Activated CD4-positive, alpha-beta memory T cell treated with anti-CD3 and anti-CD28 coated beads for 36 hours (primary cell): ENCODE data around the gene GMPR2. TPM values are rescaled to one million over a fixed set of nuclear protein-coding genes. Genes with fewer than 3 reads are reported as not detected.
"Not testable (repeated sequence)": the region's sequence is repeated elsewhere in the genome, so short reads cannot be mapped to it uniquely, and the experiment has no call there.

Source experiments
- CTCF ChIA-PET: fragments of 350-600 bp; sonication (Branson Sonifier 250); formaldehyde crosslinking; loops from one replicate; lab custom pipeline; 2021; ENCODE audit warnings: antibody characterized with exemption, inconsistent platforms; lab: Charles Lee
- POLR2A ChIA-PET: fragments of 350-600 bp; sonication (Branson Sonifier 250); formaldehyde crosslinking; loops from one replicate; lab custom pipeline; 2021; ENCODE audit warnings: antibody characterized with exemption; lab: Charles Lee
- DNase-seq: peaks from one replicate; pipeline ENCODE4 v3.0.0-alpha.2; 2020
- H3K27ac Mint-ChIP-seq: one replicate; pipeline ENCODE4 v1.8.0; 2021; ENCODE audit warnings: mixed read lengths
- H3K27me3 Mint-ChIP-seq: one replicate; pipeline ENCODE4 v1.8.0; 2021; ENCODE audit warnings: mixed read lengths
- H3K36me3 Mint-ChIP-seq: one replicate; pipeline ENCODE4 v1.8.0; 2021; ENCODE audit warnings: mixed read lengths
- H3K4me1 Mint-ChIP-seq: one replicate; pipeline ENCODE4 v1.8.0; 2021; ENCODE audit warnings: low read depth, mixed read lengths
- H3K4me3 Mint-ChIP-seq: one replicate; pipeline ENCODE4 v1.8.0; 2021; ENCODE audit warnings: mild to moderate bottlenecking, mixed read lengths
- H3K9me3 Mint-ChIP-seq: one replicate; pipeline ENCODE4 v1.8.0; 2021; ENCODE audit warnings: mixed read lengths
- intact Hi-C: fragments of 100-400 bp; cut with micrococcal nuclease; formaldehyde crosslinking; loops from one replicate; pipeline ENCODE4 v1.15.1; 2023
- total RNA-seq, 2 experiments: library from RNA; stranded (reverse); gene quantifications; one replicate each; pipeline ENCODE4 v1.2.3, GENCODE V29; 2021

The GMPR2 gene
- total RNA-seq, 2 experiments from 2014 or later = 56.9 to 64.6 TPM

DNA sequence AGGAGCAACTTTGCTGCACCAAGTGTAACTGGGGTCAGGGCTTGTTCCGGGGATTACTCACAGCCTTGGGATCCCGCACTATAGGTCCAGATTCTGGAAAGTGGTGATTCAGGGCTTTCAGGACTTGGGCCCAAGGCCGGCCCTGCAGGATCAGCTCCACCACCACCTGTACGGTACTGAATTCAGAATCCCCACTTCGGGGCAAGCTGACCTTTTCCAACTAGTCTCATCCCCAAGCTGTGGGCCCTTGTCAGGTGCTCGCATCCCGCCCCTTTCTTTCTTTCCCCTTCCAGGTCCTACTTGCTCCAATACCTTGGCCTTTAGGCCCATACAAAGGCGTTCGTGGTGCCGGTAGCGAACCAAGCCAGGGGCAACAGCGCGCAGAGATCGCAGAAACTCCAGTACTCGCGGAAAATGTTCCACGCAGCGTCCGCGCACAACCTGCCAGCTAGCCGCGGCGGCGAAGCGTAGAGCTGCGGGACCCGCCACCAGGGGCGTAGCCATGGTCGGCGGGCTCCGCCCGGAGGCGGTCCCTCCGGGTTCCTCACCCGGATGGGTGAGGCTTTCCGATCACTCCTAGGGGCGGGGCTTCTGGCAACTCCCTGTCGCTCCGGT, 9.2 kb downstream of the GMPR2 start:
- ChIA-PET CTCF (interaction anchor here (0.5 to 9.2 kb wide), 36 partner anchors 9 to 921 kb away, joined by 3 to 224 read pairs (median 7); partner anchors contain the start of genes CHMP4A, CIDEB, DCAF11 and DHRS1), POLR2A (interaction anchor here (0.7 to 3.0 kb wide), 26 partner anchors 9 to 921 kb away, joined by 3 to 53 read pairs (median 5); partner anchors contain the start of genes CHMP4A, CIDEB, DCAF11 and DHRS1)
- no peaks in the 10 kb centered on the region for H3K27me3 Mint-ChIP-seq
- H3K4me3 Mint-ChIP-seq = peak overlapping the region; percentile 84
- no peaks in the 10 kb centered on the region for H3K9me3 Mint-ChIP-seq
- H3K4me1 Mint-ChIP-seq = peaks cover 59% of the 10 kb centered on the region
- peaks cover 38% of the 10 kb centered on the region for H3K36me3 Mint-ChIP-seq
- H3K27ac Mint-ChIP-seq = peak overlapping the region; percentile 96
- intact Hi-C loops = loop anchor here (1.0 to 2.0 kb wide), 10 partner anchors 10 to 200 kb away; partner anchors contain the start of genes CHMP4A, DCAF11, GMPR2 and IPO4
- peak; percentile 94 for DNase-seq

- peak overlapping the region; percentile 84 for H3K4me3 Mint-ChIP-seq
- H3K9me3 Mint-ChIP-seq = no peaks in the 10 kb centered on the region
- CTCF ChIA-PET = interaction anchor here (0.7 to 9.2 kb wide), 25 partner anchors 8 to 194 kb away, joined by 3 to 224 read pairs (median 10); partner anchors contain the start of genes CHMP4A, CIDEB, DHRS1 and GMPR2
- POLR2A ChIA-PET = interaction anchor here (0.7 to 3.0 kb wide), 15 partner anchors 9 to 187 kb away, joined by 3 to 53 read pairs (median 7); partner anchors contain the start of genes CHMP4A, DHRS1, EMC9 and GMPR2
- H3K4me1 Mint-ChIP-seq = peaks cover 58% of the 10 kb centered on the region
- intact Hi-C loops = loop anchor here (1.0 to 2.0 kb wide), 3 partner anchors 45 to 188 kb away; partner anchors contain the start of gene IPO4
- no peaks in the 10 kb centered on the region for H3K27me3 Mint-ChIP-seq
- peak overlapping the region; percentile 96 for H3K27ac Mint-ChIP-seq
- no peak for DNase-seq
- H3K36me3 Mint-ChIP-seq = peaks cover 24% of the 10 kb centered on the region
Measured at GRCh38 chr14:24243336-24243836, 10.7 kb downstream of the GMPR2 start.

DNA sequence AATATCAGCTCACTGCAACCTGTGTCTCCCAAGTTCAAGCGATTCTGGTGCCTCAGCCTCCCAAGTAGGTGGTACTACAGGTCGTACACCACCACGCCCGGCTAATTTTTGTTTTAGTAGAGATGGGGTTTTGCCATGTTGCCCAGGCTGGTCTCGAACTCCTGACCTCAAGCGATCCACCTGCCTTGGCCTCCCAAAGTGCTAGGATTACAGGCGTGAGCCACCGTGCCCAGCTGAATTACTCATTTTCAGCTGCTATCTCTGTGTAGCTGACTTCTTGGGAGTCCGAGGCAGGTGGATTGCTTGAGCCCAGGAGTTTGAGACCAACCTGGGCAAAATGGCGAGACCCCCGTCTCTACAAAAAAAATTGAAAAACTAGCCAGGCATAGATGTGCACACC, 12.6 kb downstream of the GMPR2 start:
- POLR2A ChIA-PET = interaction anchor here (0.6 to 0.8 kb wide), 3 partner anchors 29 to 52 kb away, joined by 3 to 6 read pairs (median 4); no protein-coding TSS in a partner anchor
- intact Hi-C loops, H3K36me3 Mint-ChIP-seq, H3K27me3 Mint-ChIP-seq, DNase-seq, H3K4me3 Mint-ChIP-seq, H3K9me3 Mint-ChIP-seq, H3K27ac Mint-ChIP-seq: not testable (repeated sequence)
- CTCF ChIA-PET = interaction anchor here (1.1 to 9.2 kb wide), 5 partner anchors 46 to 88 kb away, joined by 3 to 224 read pairs (median 57); partner anchors contain the start of genes CIDEB, DHRS1, LTB4R and LTB4R2
- H3K4me1 Mint-ChIP-seq = peaks cover 50% of the 10 kb centered on the region

DNA sequence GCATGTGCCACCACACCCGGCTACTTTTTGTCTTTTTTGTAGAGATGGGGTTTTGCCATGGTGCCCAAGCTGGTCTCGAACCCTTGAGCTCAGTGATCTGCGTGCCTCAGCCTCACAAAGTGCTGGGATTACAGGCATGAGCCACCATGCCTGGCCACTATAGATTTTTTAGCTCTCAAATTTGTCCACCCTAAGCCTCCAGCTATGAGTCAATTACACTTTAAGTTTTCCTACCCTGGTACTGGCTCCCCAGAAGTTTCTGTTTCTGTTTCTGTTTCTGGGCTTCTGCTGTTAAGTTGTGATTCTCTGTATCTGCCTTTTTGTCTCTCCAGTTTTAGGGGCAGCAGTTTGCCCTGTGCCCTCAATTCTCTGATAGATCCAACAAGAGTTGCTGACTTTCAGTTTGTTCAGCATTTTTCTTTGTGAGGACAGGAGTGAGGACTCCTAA, 14.1 kb downstream of the GMPR2 start:
- POLR2A ChIA-PET = interaction anchor here (0.6 to 2.4 kb wide), 18 partner anchors 12 to 1053 kb away, joined by 3 to 8 read pairs (median 4); partner anchors contain the start of genes IPO4, KHNYN and RABGGTA
- no peaks in the 10 kb centered on the region for H3K9me3 Mint-ChIP-seq
- peak; percentile 56 for DNase-seq
- peak overlapping the region; percentile 90 for H3K27ac Mint-ChIP-seq
- peak overlapping the region; percentile 60 for H3K4me3 Mint-ChIP-seq
- peaks cover 46% of the 10 kb centered on the region for H3K4me1 Mint-ChIP-seq
- intact Hi-C loops = loop anchor here (1.0 kb wide), 1 partner anchor 28 kb away; no protein-coding TSS in a partner anchor
- no peaks in the 10 kb centered on the region for H3K36me3 Mint-ChIP-seq
- H3K27me3 Mint-ChIP-seq = no peaks in the 10 kb centered on the region
- CTCF ChIA-PET = interaction anchor here (0.6 to 9.2 kb wide), 20 partner anchors 10 to 195 kb away, joined by 3 to 197 read pairs (median 4); partner anchors contain the start of genes CIDEB, DHRS1, IRF9 and LTB4R

DNA sequence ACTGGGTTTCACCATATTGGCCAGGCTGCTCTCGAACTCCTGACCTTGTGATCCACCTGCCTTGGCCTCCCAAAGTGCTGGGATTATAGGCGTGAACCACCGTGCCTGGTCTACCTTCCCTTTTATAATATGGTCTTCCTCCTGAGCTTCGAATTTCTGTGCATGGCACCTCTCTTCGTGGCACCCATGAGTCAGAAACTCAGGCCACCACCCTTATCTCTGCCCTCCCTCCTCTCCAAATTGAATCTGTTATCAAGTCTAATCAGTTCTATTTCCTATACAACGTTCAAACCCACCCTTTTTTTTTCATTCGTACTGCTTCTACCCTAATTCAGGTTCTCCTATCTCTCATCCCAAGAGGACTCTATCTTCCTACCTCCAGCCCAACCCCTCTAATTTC, 14.7 kb downstream of the GMPR2 start:
- Mint-ChIP-seq H3K36me3 (no peaks in the 10 kb centered on the region), H3K4me1 (peaks cover 46% of the 10 kb centered on the region), H3K27ac (peak overlapping the region; percentile 67), H3K9me3 (no peaks in the 10 kb centered on the region), H3K27me3 (no peaks in the 10 kb centered on the region), H3K4me3 (peak overlapping the region; percentile 1)
- DNase-seq = peak; percentile 20
- intact Hi-C loops = loop anchor here (1.0 kb wide), 1 partner anchor 27 kb away; no protein-coding TSS in a partner anchor
- CTCF ChIA-PET = interaction anchor here (1.0 to 9.2 kb wide), 13 partner anchors 18 to 195 kb away, joined by 3 to 197 read pairs (median 7); partner anchors contain the start of genes CIDEB, DHRS1, IRF9 and LTB4R
- POLR2A ChIA-PET = interaction anchor here (0.9 to 2.4 kb wide), 12 partner anchors 12 to 183 kb away, joined by 3 to 8 read pairs (median 4); partner anchors contain the start of genes IPO4, KHNYN and RABGGTA

- Mint-ChIP-seq H3K27ac (no peak overlapping the region), H3K4me3 (no peak overlapping the region), H3K27me3 (no peaks in the 10 kb centered on the region), H3K4me1 (peaks cover 36% of the 10 kb centered on the region), H3K36me3 (no peaks in the 10 kb centered on the region), H3K9me3 (no peaks in the 10 kb centered on the region)
- intact Hi-C loops = no loop called here
- CTCF ChIA-PET = interaction anchor here (0.6 to 9.2 kb wide), 5 partner anchors 36 to 183 kb away, joined by 3 to 197 read pairs (median 25); partner anchors contain the start of genes CHMP4A, CIDEB, DHRS1 and LTB4R
- no peak for DNase-seq
- POLR2A ChIA-PET = interaction anchor here (0.6 to 1.4 kb wide), 2 partner anchors 21 to 61 kb away, joined by 3 to 4 read pairs; partner anchors contain the start of gene LTB4R
Measured at GRCh38 chr14:24249230-24250021, 16.7 kb downstream of the GMPR2 start.

DNA sequence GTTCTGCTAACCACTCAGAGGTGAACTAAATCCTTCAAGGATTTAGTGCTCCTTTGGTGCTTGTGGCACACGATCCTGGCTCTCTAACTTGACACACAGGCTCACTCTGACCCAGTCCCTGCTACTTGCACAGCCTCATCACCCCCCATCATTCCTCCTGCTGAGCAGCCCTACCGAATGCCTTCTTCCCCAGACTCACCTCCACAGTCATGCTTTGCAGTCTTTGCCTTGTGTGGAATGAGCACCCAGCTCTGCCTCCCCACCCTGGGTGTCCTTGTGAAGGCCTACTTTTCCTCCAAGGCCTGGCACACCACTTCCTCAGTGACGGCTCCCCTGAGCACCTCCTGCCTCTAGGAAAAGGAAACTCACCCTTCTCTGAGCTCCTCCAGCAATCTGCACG, 17.6 kb downstream of the GMPR2 start:
- no peak overlapping the region for H3K4me3 Mint-ChIP-seq

GRCh38 chr14:24251880-24252288, 19.2 kb downstream of the GMPR2 start:
- DNase-seq = no peak
- no peaks in the 10 kb centered on the region for H3K9me3 Mint-ChIP-seq
- CTCF ChIA-PET = interaction anchor here (0.7 to 2.7 kb wide), 5 partner anchors 9 to 56 kb away, joined by 3 to 18 read pairs (median 16); partner anchors contain the start of genes CIDEB, RABGGTA and TINF2

More for the DNA sequence above, 17.6 kb downstream of the GMPR2 start:
- H3K9me3 Mint-ChIP-seq = no peaks in the 10 kb centered on the region
- H3K4me1 Mint-ChIP-seq = peaks cover 32% of the 10 kb centered on the region
- ChIA-PET CTCF (interaction anchor here (1.0 to 2.7 kb wide), 6 partner anchors 8 to 181 kb away, joined by 3 to 18 read pairs (median 10); partner anchors contain the start of genes CIDEB, RABGGTA and TINF2), POLR2A (interaction anchor here (0.9 to 2.9 kb wide), 3 partner anchors 20 to 50 kb away, joined by 3 to 8 read pairs (median 3); partner anchors contain the start of genes NOP9 and RABGGTA)
- H3K36me3 Mint-ChIP-seq = no peaks in the 10 kb centered on the region
- no peak for DNase-seq
- H3K27me3 Mint-ChIP-seq = no peaks in the 10 kb centered on the region
- intact Hi-C loops = no loop called here
- no peak overlapping the region for H3K27ac Mint-ChIP-seq

DNA sequence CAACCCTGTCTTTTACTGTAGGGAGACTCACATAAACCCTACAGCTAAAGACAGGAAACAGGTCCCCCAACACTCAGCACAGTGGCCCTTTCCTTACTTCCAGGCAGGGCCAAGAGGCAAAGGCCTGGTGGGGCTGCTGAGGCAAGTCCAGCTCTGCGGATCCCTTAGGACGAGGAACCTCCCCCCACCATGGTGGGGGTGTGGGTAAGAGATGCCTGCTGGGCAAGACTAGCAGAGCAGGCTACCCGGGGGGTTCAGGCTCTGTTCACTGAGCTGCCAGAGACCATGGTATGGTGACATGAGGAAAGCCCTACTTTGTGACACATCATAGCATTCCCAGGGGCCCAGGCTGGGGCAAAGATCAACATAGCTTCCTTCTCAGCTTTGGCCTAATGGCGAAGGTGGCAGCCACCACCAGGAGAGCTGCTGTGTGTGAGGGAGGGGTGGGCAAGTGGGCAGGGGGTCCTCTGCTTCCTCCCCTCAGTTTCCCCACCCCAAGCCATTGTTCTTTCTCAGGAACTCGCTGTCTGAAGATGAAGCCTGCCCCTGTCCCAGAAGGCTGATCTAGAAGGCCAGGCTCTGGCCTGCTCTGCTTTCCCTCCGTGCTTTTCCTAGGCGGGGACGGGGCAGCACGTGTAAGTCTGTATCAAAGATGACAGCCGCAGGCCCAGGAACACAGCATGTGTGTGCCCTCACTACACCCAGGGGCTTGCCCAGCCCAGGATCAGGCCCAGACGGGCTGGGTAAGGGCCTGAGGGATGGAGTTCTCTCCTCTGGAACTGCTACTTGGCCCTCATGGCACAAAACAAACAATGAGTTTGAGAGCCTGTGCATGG, 19.8 kb downstream of the GMPR2 start:
- Mint-ChIP-seq H3K9me3 (no peaks in the 10 kb centered on the region), H3K36me3 (no peaks in the 10 kb centered on the region), H3K4me3 (no peak overlapping the region), H3K4me1 (peaks cover 24% of the 10 kb centered on the region), H3K27ac (no peak overlapping the region), H3K27me3 (no peaks in the 10 kb centered on the region)
- no peak for DNase-seq
- ChIA-PET POLR2A (interaction anchor here (1.2 to 2.9 kb wide), 2 partner anchors 9 to 18 kb away, joined by 3 to 8 read pairs; partner anchors contain the start of gene RABGGTA), CTCF (interaction anchor here (0.7 to 2.7 kb wide), 6 partner anchors 10 to 72 kb away, joined by 3 to 18 read pairs (median 11); partner anchors contain the start of genes CIDEB, RABGGTA and TINF2)
- intact Hi-C loops = no loop called here

More at GRCh38 chr14:24251880-24252288, 19.2 kb downstream of the GMPR2 start:
- Mint-ChIP-seq H3K27me3 (no peaks in the 10 kb centered on the region), H3K4me3 (no peak overlapping the region), H3K4me1 (peaks cover 28% of the 10 kb centered on the region), H3K36me3 (no peaks in the 10 kb centered on the region), H3K27ac (no peak overlapping the region)
- intact Hi-C loops = no loop called here
- POLR2A ChIA-PET = interaction anchor here (1.2 to 2.9 kb wide), 2 partner anchors 8 to 19 kb away, joined by 3 to 8 read pairs; partner anchors contain the start of gene RABGGTA

DNA sequence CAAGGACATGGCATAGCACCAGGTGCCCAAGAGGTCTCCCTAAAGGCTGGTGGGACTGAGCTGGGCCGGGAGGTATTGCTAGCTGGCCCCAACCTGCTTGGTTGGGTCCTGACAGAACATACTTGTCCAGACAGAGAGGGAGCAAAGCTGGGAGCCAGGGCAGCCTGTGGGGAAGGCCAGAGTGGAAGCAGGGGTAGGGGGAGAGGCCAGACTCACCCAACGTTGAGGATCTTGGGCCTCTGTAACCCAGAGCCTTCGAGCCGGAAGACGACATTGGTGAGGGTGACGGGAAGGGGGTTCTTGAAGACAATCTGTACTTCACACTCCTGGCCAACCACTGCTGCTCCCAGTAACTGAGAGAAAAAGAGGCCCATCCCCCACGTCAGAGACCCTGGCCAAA, 21.2 kb downstream of the GMPR2 start:
- no peak overlapping the region for H3K27ac Mint-ChIP-seq
- no peaks in the 10 kb centered on the region for H3K9me3 Mint-ChIP-seq
- H3K4me3 Mint-ChIP-seq = no peak overlapping the region
- ChIA-PET CTCF (interaction anchor here (0.7 kb wide), 1 partner anchor 55 kb away, joined by 3 read pairs; no protein-coding TSS in a partner anchor), POLR2A (no interaction called here)
- H3K36me3 Mint-ChIP-seq = no peaks in the 10 kb centered on the region
- DNase-seq = no peak
- no peaks in the 10 kb centered on the region for H3K27me3 Mint-ChIP-seq
- intact Hi-C loops = no loop called here
- peaks cover 16% of the 10 kb centered on the region for H3K4me1 Mint-ChIP-seq
